GM19468 (cell line): Measurements from ENCODE around the gene MSL1.

Source experiments
- ATAC-seq: cut with Tn5 transposase; IDR thresholded peaks from one replicate; pipeline ENCODE4 v1.9.1; 2021; ENCODE audit warnings: mild to moderate bottlenecking, moderate library complexity, moderate number of reproducible peaks; ENCODE audit not compliant: unreplicated experiment; ENCODE audit errors: extremely low read depth

Gene MSL1

GRCh38 chr17:40090237-40091119 lies 31.3 kb upstream of the MSL1 start:
- ATAC-seq = no peak

DNA sequence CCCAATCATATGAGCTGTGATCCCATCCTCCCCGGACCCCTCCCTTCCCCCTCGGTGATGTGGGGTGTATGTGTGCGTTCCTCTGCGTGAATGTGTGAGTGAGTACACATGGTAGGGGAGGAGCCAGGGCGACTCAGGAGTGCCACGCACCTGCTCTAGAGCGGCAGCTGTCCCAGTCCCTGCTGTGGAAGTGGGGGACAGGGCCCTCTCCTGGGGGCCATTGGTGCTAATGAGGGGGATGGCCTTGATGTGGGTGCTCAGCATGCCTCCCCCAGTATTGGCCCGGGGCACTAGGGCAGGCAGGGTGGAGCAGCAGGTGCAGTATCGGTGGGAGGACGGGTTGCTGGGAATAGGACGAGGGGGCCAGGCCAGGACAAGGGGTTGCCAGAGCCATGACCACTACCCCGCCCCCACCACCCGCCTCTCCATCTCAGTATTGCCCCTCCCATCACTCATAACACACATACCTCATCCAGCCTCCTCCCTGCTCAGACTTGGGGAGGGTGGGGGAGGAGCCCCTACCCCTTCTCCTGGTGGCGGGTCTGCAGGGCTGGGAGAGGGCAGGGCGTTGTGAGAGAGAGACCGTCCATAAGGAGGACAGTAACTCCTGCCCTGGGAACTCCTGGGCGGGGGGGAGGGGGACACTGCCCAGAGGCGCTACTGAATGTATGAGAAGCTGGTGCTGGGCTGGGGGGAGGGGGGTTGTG lies 29.9 kb upstream of the MSL1 start:
- no peak for ATAC-seq

GRCh38 chr17:40092581-40092980 lies 29.2 kb upstream of the MSL1 start:
- no peak for ATAC-seq

DNA sequence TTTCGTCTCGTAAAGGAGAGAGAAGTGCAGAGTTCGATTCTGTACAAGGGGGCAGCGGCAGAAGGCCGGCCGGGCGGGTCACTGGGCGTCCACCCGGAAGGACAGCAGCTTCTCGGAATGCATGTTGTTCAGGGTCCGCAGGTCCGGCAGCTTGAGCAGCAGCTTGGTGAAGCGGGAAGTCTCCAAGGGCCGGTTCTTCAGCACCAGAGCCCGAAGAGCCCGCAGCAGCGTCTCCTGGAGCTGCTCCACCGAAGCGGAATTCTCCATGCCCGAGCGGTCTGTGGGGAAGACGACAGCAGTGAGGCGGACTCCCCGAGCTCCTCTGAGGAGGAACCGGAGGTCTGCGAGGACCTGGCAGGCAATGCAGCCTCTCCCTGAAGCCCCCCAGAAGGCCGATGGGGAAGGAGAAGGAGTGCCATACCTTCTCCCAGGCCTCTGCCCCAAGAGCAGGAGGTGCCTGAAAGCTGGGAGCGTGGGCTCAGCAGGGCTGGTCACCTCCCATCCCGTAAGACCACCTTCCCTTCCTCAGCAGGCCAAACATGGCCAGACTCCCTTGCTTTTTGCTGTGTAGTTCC lies 28.7 kb upstream of the MSL1 start:
- no peak for ATAC-seq

GRCh38 chr17:40093580-40094201 lies 28.1 kb upstream of the MSL1 start:
- ATAC-seq = no peak

DNA sequence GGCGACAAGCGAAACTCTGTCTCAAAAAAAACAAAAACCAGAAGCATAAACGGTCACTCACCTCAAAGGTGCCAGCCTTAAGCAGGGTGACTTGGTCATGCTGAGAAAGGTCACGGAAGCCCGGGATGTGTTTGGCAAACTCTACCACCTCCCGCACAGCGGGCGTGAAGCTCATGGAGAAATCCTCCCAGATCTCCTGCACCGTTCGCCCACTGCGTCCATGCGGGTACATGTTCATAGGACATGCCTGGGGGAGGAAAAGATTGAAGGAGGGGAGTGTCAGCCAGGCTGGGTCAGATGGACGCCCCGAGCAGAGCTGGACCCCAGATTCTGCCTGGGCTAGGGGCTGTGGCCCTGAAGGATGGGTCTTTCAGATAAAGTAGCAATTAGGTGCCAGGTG lies 26.9 kb upstream of the MSL1 start:
- no peak for ATAC-seq

DNA sequence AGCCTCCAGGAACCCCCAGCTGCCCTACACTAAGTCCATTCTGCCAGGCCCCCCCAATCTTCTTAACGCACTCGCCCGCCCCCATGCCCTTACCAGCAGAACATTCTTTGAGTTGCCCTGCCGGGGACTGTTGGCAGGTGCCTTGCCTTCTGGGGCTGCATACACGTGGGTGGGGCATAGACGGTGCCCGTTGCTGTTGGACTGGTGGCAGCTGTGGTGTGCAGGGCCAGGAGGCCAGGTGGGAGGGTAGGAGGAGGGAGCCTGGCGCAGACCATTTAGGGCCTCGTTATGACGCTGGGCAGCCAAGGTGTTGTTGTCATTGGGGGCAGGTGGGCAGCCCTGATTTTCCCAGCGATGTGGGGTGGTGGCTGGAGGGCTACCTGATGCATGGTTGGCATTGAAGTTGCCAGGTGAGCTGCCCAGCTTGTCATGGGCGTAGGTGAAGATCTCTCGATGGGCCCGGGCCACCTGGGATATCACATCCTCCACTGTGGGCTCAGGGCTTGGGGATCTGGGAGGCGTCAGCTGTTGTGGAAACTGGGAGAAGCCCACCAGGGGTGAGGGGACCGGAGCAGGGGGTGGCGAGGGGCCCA lies 26.3 kb upstream of the MSL1 start:
- no peak for ATAC-seq

DNA sequence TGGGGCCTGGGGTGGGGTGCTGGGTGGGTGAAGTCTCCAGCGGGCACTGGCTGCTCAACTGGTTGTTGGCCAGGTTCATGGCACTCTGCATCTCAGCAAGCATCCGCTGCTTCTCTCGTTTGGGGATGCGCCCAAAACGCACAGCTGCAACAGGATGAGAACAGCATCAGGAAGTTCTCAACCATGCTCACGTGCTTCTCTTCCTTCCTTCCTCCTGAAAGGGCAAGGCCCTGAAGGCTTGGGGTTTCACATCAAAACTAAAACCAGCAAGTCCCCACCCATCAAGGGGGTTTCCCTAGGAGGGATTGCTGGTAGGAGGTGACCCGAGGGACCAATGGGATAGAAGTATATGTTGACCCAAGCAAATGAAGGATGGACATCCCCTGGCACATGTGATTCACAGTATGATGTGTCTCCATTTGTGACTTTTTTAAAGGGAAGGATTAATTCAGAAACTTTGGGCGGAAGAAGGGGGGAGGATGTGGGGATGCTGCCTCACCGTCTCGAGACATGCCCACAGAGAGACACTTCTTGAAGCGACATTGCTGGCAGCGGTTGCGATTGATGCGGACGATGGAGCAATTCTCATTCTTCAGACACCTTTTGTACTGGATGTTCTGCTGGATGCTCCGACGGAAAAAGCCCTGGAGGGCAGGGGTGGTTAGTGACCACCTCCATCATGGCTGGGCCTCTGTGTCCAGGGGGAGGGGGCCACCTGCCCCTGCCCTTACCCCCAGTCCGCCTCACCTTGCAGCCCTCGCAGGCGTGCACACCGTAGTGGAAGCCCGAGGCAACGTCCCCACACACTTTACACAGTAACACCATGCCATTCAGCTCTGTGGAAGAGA lies 25.6 kb upstream of the MSL1 start:
- ATAC-seq = peak; percentile 30

DNA sequence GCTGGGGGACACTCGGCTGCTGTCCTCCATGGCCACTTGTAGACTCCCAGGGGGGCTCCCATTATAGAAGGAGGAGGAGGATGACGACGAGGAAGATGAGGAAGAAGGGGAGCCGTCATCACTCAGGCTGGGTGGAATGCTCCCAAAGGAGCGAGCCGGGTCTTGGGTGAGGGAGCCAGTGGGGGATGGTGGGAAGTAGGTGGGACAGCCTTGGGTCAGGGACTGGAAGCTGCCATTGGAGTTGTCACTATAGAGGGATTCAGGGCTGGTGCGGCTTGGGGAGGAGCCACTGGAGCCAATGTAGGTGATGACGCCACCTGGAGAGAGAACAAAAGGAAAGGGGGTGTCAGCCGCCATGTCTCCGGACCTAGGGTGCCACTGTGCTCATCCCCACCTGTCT lies 24.7 kb upstream of the MSL1 start:
- no peak for ATAC-seq

- no peak for ATAC-seq
These were observed 23.6 kb upstream of the MSL1 start for GRCh38 chr17:40097931-40098845.

- peak; percentile 19 for ATAC-seq
These were observed 22.7 kb upstream of the MSL1 start for GRCh38 chr17:40098846-40099618.

DNA sequence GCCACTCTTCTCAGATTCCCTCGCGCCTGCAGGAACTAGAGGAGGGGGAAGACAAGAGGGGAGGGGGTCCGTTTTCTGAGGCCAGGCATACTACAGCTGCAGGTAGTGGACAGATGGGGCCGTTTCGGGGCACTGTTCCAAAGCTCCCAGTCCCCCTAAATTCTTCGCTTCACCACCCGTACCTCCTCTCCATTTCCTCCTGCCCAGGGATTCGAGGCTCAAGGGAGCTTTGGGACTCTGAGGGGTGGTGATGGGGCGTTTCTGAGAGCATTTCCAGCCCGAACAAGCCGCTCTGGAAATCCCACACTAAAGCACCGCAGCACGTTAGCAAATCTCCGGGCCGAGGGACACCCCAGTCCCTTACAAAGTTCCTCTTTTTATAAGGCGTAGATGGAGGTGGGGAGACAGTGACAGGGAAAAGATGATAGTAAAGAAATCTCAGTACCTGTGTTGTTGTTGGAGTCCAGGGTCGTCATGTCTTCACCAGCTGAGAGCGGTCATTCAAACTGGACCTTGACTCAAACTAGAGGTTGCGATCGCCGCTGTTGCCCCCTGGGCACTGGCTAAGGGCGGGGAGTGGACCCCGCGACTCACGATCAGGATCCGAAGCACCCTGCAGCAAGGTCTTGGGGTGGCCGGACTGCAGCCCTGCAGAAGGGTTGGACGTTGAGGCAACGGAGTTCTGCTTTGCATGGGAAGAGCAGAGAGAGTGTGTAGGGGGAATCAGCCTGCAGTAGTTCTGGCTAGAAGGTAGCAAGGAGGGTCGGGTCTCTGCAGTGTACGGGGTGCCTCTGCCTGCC lies 22.0 kb upstream of the MSL1 start:
- no peak for ATAC-seq

DNA sequence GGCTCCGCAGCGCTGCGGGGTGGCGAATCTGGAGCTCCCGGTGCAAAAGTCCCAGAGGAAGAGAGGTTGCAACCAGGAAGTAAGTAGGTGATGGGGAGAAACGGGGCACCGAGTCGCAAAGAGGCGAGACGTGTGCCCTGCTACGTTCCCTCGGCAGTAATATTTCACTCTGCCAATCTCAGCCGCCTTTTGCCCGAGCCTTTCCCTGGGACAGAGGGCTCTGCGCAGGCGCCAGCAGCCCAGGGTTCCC lies 21.4 kb upstream of the MSL1 start, which contains the start of gene NR1D1:
TSS of gene NR1D1 (minus strand) at position 171 of the 250 bp plus-strand sequence. CDS start 495 bp downstream, outside the sequence.
- ATAC-seq = no peak

DNA sequence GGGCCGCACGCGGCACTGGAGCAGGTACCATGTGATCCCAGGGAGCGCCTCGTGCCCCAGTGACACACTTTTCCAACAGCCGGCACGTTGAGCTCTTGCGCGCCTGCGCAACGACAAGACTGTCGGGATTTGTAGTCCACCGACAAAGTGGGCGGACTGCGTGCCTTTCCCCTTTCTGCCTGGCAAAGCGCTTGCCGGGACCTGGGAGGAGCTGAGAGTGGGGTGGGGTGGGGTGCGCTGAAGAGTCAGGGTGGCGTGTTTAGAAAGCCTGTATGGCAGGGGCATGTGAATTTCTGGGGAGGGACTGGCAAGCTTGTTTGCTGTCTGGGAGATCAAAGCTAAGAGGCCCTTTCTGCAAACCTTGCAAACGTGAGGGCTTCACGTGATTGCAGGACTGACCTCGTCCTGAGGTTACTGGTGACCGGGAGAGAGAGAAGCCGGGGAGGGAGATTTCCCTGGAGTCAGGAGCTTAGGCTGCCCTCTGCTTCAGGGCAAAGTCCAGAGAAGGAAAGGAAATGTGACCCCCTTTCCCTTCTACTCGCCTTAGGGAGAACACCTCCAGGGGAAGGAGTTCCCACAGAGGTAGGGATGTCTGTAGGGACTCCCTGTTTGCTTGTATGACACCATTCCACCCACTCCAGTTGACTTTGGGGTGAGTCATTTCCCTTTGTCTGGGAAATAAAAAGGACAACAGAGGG lies 21.0 kb upstream of the MSL1 start:
- no peak for ATAC-seq

DNA sequence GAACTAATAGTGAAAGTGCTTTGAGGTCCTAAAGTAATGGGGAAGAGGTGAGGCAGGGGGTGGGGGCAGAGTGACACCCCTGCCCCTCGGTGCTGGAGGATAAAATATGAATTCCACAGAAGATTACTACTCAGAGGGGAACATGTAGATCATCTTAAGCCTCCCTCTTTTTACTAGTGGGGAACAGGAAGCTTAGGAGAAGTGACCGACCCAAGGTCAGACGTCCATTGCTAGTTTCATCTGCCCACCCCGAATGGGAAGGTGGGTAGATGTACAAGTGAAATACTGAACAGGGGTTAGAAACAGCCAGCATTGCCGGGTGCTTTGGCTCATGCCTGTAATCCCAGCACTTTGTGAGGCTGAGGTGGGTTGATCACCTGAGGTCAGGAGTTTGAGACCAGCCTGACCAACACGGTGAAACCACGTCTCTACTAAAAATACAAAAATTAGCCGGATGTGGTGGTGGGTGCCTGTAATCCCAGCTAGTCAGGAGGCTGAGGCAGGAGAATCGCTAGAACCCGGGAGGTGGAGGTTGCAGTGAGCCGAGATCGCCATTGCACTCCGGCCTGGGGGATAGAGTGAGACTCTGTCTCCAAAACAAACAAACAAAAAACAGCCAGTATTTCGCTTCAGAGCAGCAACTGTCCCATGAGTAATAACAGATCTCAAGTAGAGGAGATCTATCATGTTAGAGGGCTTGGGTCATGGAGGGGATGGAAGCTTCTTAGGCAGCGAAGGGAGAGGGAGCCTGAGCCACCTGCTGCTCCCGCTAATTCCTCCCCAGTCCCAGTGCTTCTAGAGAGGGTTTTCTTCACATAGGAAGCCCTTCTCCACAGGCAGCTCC lies 20.2 kb upstream of the MSL1 start:
- ATAC-seq = no peak
